NCI-H1436 treated with DMSO at 0.1 percent for 48 hours (cell line): ENCODE data around the gene PLA2G5.

Experiments
- DNase-seq: peaks from one replicate; lab custom pipeline; 2025; lab: John Stamatoyannopoulos, UW

Gene PLA2G5

DNA sequence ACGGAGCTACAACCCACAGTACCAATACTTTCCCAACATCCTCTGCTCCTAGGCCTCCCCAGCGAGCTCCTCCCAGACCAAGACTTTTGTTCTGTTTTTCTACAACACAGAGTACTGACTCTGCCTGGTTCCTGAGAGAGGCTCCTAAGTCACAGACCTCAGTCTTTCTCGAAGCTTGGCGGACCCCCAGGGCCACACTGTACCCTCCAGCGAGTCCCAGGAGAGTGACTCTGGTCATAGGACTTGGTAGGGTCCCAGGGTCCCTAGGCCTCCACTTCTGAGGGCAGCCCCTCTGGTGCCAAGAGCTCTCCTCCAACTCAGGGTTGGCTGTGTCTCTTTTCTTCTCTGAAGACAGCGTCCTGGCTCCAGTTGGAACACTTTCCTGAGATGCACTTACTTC, 20.6 kb downstream of the PLA2G5 start:
- DNase-seq, result no peak

DNA sequence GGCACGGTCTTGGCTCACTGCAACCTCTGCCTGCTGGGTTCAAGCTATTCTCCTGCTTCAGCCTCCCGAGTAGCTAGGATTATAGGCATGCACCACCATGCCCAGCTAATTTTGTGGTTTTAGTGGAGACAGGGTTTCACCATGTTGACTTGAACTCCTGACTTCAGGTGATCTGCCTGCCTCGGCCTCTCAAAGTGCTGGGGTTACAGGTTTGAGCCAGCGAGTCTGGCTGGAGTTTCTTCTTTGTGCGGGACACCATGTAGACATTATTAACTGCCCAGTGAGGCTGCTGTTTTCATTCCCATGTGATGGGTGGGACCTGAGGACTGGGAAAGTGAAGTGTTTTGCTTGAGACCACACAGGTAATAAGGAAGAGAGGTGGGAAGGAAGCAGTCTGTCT, 23.3 kb downstream of the PLA2G5 start:
- DNase-seq, result no peak

DNA sequence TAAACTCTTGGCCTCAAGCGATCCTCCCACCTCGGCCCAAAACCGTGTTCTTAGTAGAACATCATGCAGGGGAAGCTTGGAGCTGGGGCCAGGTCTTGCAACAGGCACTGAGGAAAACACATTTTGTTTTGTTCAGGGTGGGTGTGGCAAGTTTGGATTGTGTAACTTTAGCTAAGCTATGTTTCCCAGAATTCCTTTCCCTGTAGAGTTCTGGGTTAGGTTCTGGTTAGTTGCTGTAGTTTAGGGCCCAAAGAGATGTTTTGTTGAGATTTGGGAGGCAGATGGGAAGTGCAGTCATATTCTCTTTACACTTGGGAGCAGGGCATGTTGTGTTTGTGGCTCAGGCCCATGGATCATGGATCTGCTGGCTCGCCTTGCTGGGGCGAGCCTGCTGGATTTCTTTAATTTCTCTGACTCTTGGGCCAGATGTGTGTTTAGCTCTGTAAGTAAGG, 24.0 kb downstream of the PLA2G5 start:
- no peak for DNase-seq

DNA sequence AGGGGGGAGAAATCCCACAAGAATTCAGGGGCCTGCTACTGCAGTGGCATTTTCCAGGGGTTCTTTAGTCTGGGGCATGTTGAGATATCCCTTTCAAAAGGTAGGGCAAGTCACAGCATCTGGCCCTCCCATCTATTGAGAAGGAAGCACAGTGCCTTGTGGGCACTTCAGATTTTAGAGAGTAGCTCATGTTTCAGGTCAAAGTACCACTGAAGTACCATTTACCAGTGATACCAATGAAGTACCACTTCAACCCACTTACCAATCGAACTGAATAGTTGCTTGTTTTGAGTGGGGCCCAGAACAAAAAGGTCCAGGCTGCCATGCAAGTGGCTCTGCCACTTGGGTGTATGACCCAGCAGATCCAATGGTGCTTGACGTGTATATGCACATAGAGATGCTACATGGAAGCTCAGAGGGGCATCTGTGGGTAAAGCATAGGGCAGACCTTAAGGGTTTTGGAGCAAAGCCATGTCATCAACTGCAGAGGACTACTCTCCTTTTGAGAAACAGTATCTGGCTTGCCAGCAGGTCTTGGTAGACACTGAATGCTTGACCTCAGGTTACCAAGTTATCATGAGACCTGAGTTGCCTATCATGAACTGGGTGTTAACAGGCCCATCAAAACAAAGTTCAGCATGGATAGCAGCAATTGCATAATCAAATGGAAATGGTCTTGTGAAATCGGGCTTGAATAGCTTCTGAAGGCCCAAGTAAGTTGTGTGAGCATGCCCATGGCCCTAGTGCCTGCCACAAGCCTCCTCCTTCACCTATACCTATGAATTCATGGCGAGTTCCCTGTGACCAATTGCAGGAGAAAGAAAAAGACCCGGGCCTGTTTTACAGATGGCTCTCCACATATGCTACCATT, 25.8 kb downstream of the PLA2G5 start:
- DNase-seq, result no peak

DNA sequence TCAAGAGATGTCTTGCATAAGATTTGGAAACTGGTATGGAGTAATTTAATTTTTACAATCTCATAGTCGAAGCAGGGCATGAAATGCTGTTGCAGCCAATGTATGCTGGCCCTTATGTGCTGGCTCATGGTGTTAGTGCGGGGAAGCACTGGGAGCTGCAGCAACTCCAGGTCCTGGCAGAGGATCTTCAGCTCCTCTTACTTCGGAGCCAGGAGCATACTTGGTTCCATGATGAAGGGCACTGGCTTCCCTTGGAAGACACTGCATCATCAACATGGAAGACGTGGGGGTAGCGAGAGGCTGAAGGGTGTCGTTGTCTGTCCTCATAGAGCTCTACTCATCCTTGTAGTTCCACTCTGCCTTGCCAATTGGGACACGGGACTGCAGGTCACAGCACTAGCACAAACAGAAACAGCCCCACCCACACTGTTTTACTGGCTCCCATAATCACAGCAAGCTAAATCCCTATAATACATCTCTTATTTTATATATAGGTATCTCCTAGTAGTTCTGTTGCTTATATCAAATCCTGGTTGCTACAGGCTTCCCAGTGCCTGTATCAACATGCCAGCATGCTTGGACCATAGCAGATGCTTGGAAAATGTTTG, 26.9 kb downstream of the PLA2G5 start:
- DNase-seq, result no peak

DNA sequence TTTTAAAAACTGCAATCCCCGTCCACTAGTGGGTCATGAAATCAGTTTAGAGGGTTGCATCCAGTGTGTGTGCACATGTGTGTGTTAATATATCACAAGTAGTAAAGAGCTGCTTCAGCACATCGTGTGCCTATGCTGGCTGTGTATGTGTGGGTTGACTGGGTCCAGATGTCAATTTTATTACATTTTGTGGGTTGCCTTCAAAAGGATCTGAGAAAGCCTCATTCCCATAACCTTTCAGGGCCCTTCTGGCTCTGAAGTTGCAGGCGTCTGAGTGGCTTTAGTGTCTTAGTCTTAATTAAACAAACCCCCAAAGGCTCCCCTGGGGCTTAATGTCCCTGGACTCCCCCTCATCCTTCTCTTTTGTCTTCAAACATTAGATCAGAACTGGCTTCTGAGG, 29.5 kb downstream of the PLA2G5 start:
- DNase-seq, result no peak

DNA sequence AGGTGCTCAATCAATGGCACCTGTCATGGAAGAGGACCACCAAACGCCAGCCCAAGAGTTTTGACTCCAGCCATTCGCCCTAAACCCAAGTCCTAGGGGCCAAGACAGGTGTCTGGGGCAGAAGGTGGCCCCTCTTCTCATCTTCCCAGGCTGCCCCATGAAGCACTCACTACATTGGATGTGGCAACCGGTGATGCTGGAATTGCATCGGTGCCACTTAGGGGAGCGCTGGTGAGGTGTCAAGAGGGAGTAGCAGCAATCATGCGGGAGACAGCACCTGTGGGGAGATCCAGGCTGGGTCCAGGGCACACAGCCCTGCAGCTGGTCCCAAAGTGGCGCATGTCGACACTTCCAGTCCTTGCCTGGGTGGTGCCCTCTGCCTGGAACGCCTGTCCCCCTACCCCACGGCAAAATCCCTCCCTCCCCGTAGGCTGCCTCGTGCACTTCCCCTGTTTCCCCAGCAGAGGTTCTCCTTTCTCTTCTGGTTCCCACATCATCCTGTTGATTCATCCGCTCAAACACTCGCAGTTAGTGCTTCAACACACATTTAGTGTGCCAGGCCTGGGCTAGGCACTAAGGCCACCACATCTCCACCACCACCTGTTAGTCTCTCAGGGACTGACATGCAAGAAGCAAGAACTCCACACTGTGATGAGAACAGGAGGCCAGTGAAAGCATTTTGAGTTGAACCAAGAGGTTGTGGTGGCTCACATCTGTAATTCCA, 30.8 kb downstream of the PLA2G5 start:
- no peak for DNase-seq

DNA sequence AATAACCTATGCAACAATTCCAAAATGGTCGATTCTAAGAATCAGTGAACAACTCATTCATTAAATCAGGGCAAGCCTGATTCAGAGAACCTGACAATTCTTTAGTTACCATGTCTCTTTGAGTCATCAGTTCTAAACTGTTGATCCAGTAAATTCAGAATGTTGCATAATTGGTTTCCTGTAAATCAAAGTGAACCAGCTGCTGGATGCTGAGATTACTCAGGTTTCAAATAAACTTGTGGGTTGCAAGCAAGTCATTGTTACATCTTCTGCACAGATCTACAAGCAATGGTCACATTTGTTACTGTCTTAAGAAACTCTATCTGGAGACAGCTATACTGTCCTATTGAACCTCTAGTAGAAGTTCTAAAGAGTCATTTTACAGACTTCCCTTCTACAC, 32.9 kb downstream of the PLA2G5 start:
- no peak for DNase-seq

DNA sequence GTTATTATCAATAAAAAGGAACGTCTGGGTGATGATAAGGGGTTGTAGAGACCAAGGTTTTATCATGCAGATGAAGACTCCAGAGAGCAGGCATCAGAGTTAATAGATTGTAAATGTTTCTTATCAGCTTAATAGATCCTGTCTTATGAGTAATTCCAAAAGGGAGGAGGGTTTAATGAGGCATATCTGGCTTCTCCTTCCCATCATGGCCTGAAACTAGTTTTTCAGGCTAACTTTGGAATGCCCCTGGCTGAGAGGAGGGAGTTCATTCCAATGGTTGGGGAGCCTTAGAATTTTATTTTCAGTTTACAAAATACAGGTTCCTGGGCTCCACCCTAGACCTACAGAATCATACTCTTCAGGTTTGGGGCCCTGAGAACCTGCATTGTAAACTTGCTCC, 35.9 kb downstream of the PLA2G5 start:
- no peak for DNase-seq

DNA sequence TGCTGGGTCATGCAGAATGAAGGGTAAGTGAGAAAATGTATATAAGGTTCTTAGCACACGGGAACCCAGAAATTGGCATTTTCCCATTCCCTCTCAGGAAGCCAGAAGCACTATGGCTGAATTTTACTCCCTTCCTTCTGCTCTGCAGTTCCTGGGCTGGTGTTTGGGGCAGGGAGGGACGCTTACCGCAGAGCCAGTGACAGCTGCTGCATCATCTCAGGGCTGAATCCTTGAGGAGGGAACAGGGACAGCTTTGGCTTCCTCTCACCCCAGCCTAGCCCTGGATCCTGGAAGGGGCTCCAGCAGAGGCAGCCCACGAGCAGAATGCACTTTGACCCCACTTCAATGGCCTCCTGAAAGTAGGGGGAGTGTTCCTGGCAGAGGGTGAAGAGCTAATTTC, 37.4 kb downstream of the PLA2G5 start:
- DNase-seq, result no peak

DNA sequence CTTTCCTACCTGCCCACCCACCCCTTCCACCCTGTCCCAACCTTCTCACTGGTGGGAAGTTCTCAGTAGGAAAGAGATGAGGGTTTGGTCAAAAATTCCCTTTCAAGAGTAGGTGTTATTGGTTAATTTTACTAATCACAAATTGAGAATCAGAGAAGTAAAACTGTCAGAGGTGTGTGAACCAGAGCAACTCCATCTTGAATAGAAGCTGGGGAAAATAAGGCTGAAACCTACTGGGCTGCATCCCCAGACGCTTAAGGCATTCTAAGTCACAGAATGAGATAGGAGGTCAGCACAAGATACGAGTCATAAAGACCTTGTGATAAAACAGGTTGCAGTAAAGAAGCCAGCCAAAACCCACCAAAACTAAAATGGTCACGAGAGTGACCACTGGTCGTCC, 37.8 kb downstream of the PLA2G5 start:
- DNase-seq, result no peak

DNA sequence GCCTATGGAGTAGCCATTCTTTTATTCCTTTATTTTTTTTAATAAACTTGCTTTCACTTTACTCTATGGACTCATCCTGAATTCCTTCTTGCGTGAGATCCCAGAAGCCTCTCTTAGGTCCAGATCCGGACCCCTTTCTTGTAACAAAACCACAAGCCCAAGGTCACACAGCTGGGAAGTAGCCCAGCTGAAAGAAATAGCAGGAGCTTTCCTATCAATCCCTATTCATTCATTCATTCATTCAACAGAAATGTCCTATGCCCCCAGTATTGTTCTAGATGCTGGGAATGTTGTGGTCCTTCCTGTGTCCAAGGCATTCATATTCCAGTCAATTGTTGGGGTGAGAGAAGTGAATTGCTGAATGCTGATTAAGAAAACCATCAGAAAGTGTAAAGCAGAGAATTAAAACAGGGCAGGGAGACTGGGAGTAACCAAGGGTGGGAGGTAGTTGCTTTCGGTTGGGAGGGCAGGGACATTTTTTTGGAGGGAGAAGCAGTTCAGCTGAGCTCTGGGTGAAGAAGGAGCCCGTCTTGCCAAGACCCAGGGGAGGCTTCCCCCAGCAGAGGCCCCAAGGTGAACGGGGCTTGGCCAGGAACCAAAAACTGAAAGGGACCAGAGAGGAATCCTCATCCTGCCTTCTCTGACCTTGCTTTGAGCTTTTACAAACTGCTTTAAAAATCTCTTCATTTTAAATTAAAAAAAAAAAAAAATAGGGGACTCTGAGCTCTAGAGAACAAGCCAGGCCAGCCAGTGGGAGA, 38.6 kb downstream of the PLA2G5 start:
- no peak for DNase-seq

DNA sequence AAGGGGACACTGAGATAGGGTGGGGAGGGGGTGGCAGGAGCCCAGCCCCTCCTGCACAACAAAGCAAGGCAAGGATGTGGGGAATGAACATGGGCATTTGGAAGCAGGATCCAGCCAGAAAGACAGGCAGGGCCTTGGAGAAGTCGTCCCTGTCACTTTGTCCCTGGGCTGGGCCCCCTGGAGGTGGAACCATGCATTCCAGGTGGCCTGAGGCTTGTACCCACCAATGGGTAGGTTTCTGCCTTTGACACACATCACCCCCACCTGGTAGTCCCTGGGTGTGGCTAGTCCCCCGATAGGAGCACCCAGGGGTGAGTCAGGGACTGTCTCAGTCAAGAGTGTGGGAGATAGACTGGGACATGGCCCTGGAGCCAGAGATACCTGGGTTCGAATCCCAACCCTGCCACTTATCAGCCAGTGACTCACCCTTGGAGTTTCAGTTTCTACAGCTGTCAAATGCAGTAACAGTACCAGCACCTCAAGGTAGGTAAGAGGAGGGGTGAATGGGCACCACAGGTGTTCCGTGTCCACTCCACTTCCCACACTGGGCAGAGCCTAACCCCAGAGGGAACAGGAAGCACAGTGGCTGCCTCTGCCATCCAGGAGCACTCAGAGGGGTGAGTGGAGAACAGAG, 39.3 kb downstream of the PLA2G5 start:
- DNase-seq, result no peak

DNA sequence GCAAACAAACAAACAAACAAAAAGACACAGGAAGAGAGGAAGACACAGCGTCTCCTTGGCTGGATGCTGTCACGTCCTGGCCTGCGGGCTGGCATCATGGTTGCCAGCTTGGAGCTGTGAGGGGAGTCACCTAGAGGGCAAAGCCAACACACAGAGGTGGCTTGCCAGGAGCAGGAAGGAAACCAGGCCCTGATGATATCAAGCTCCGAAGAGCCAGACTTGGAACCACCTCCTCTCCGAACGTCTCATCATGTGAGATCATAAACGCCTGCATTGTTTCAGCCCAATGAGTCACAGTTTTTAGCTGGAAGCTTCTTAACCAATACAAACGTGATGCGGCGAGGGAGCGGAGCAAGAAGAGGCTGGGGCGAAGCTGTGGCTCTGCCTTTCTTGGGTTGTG, 40.7 kb downstream of the PLA2G5 start:
- DNase-seq, result no peak

DNA sequence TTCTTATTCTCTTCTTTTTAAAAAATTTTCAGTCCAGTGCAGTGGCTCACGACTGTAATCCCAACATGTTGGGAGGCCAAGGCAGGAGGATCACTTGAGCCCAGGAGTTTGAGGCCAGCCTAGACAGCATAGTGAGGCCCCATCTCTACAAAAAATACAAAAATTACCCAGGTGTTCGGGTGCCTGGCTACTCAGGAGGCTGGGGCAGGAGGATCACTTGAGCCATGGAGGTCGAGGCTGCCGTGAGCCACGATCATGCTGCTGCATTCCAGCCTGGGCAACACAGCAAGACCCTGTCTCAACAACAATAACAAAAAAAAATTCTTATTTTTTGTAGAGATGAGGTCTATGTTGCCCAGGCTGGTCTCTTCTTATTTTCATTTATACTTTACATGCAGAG, 41.5 kb downstream of the PLA2G5 start:
- no peak for DNase-seq

DNA sequence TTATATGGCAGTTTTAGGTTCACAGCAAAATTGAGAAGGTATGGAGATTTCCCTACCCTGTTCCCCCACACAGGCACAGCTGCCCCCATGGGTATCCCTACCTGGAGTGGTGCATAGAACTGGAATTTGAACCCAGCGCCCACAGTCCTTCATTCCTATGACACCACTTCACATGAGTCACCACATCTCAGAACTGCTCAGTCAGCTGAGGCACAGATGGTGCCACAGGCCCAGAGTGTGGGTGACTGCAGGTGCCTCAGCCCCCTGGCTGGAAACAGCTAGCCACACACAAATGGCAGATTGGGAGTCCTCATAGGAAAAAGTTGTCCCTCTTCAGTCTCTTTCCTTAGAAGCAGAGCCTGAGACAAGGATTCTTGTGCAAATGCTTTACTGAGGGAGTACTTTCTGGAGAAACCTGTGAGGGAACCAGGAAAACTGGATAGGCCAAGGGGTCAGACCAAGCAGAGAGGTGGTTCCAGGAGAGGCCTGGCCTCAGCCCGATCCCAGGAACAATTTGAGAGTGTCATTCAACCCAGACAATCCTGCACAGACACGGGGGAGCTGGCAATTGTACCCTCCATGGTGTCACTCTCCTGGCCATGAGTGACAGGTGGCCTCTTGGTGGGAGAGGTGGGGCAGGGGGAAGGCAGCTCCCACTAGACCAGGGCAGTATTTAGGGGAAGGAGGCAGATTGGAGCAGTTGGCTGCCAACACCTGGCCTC, 42.4 kb downstream of the PLA2G5 start:
- DNase-seq, result no peak

DNA sequence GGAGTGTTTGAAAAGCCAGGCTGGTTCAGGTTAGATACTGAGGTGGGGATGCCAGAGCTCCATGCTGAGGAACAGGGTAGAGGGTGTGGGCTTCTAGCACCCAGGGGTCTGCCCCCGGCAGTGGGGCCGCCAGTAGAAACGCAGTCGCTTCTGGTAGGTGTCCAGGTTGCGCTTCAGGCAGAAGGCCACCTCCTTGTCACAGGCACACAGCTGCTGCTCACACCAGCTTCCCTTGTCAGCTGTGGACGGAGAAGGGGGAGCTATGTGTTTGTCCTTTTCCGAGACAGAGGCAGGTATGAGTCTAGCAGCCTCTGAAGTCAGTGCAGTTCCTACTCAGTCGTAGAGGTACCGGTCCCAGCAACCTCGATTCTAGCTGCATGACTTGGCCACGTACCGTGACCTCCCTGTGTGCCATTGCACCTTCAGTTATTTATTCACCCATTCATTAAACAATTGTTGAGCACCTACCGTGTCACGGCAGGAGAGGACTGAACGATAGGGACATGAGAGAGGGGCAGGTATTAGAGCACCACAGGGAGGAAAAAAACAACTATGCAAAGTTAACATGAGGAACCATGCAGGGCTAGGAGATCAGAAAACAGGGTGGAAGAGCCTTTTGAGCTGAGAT, 44.1 kb downstream of the PLA2G5 start:
- no peak for DNase-seq

DNA sequence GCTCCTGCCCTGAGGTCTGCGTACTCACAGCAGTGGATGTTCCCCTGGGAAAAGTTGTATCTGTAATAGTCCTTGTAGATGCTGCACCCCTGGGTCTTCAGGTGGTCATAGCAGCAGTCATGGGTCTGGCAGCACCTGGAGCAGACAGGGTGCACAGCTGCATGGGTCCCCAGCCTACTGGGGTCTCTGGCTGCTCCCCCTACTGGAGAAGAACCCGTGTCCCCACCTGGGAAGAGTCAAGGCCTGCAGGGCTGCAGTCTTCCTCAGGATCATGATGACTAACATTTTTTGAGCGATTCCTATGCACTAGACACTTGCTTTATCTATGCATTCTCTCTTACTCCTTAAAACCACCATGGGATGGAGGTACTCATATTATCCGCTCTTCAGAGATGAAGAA, 45.5 kb downstream of the PLA2G5 start:
- no peak for DNase-seq

DNA sequence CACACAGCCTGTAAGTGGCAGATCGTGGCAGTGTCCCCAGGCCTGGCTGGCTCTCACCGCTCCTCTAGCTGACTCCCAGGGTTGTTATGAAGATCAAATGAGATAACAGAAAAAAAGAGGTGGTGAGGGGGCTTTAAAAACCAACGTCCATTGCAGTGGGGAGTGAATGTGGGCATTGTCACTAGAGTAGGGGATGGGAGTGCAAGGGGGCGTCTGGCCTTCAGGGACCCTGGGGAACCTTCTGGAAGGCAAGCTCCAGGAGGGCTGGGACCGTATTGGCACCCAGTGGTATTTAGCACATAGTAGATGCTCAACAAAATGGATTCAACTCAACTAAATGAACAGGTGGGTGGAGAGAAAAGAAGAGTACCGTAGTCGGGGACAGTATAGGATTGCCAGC, 45.9 kb downstream of the PLA2G5 start:
- no peak for DNase-seq

DNA sequence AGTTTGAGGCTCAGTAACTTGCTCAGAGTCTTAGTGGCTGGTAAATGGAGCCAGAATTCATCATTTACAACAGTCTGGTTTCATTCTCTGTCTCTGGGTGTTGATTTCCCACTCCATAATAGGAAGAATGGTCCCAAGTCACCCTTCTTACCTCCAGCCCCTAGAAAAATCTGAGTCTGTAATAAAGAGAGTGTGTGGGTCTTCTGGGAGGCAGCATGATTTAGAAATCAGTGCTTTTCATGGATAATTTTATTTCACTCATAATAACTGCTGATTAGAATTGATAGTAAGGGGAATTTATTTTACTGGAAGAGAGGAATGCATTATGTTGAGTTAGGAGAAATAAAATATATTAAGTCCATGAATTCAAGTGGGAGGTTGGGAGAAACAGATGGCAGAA, 47.2 kb downstream of the PLA2G5 start:
- no peak for DNase-seq

DNA sequence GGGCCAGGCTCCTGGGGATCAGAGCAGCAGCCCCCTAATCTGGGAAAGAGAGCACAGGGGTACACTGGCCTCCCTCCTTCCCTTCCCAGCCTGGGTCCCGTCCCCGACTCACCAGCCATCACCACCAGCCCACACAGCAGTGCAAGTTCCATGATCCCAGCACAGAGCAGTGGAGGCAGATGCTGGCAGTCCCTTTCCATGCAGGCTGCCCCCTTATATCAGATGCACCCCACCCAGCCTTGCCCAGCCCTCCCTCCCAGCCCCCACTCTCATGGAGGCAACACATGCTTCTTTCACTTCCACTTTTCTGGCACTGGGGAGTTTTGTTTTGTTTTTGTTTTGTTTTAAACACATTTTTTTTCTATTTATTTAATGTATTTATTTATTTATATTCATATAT, 49.4 kb downstream of the PLA2G5 start, which contains the start of gene PLA2G2D:
PLA2G2D (minus strand) TSS at position 190 of the 400 bp plus-strand sequence; CDS start at position 152, 38 bp downstream.
- no peak for DNase-seq
